Sciatic nerve (tissue), 2 donors: ENCODE results near the gene RAB6D. TPM values are rescaled to one million over a fixed set of nuclear protein-coding genes. Genes with fewer than 3 reads are reported as not detected.
"Not testable (repeated sequence)": the region's sequence is repeated elsewhere in the genome, so short reads cannot be mapped to it uniquely, and the experiment has no call there.

ENCODE experiments used
- ATAC-seq: fragments of 200-7000 bp; cut with Tn5 transposase; one replicate; pipeline ENCODE4 v1.9.1; 2020; ENCODE audit warnings: mild to moderate bottlenecking, moderate library complexity
- DNase-seq: peaks from one replicate; pipeline ENCODE4 v3.0.0-alpha.2; 2020; ENCODE audit warnings: low spot score
- intact Hi-C: fragments of 100-400 bp; cut with DNase I; formaldehyde crosslinking; loops from one replicate; pipeline ENCODE4 v1.14.2; 2022
- total RNA-seq: library from RNA; stranded (reverse); fragmentation: NEBNext Ultra II Directional; extraction: Animal tissue kit (Norgen Biotek cat#: 25700); gene quantifications from one replicate; pipeline ENCODE4 v1.2.1, GENCODE V29; 2021
- donor health status: DM: no; HTN: no; CAD: no.
- donor health status: DM: no; HTN: no; CAD: no.

The RAB6D gene
- total RNA-seq, 1 donor from 2014 or later: not detected

DNA sequence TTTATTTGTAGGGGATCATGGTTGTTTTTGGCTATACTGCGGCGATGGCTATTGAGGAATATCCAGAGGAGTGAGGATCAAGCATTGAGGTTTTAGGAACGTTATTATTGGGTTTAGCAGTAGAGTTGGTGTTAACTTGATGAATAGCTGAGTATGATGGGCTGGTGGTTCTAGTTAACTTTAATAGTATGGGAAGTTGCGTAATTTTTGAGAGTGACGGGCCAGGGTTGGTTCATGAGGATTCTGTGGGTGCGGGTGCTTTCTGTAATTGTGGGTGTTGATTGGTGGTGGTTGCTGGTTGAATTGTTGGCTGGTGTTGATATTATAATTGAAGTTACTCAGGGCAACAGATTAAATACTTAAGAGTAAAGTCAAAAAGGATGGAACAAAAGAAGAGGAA is 6.0 kb upstream of the RAB6D start:
- no peak for ATAC-seq
- no peak for DNase-seq
- intact Hi-C loops: no loop called here

DNA sequence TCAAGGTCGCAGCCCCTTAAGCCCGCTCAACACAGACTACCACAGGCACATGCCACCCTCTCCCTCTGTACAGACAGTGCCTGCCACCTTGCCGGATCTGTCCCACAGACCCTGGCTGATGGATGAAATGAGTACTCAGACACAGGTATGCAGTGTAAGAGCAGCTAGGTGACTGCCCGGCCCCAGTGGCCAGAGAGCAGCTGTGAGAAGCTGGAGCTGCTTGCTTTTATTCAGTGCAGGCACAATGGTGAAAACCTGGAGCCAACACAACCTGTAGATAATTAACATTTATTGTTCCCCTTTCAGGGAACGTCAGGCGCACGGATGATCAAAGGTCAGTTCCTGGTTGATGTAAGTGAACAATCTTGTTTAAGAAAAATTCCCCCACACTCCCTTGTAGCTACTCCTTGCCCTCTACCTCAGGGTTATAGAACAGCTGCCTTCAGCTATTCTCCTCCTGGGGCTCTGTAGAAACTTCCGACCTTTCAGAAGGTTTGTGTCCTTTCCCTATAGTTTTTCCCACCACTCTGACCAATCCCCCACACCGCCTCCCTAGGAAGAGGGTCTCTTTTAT is 4.6 kb upstream of the RAB6D start:
- intact Hi-C loops, DNase-seq, ATAC-seq: not testable (repeated sequence)

DNA sequence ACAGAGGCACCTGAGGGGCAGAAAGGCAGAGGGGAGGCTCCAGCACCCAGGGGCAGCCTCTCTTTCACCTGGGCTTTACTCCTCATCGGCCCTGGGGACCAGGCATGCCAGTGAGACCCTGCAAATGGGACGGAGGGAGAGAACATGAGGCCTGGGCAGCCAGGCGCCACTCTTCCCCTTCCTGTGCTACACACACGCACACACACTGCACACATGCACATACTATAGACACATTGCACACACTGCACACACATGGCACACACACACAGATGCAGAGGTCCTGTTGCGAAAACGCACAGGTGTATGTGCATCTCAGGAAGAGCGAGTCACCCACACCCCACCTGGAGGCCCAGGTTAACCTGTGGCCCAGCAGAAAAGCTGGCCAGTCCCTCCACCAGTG is 3.4 kb upstream of the RAB6D start:
- no peak for ATAC-seq
- intact Hi-C loops: no loop called here
- DNase-seq: no peak

DNA sequence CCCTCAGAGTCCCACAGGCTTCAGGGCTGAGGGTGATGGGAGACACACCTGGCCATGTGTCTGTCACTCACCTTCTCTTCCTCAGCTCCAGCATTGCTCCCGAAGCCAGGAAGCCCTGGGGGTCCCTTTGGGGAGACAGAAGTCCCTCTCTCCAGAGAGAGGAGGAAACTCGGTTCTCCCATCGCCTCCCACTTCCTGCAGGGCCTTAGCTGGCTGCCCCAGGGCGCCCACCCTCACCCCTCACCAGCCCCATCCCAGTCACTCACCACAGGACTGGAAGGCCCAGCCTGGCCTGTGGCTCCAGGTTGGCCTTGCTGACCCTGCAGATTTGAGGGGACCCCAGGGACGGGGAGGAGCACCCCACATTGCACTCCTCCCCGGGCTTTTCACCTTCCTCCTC is 2.7 kb upstream of the RAB6D start:
- DNase-seq (no peak), ATAC-seq (no peak)
- intact Hi-C loops: no loop called here

DNA sequence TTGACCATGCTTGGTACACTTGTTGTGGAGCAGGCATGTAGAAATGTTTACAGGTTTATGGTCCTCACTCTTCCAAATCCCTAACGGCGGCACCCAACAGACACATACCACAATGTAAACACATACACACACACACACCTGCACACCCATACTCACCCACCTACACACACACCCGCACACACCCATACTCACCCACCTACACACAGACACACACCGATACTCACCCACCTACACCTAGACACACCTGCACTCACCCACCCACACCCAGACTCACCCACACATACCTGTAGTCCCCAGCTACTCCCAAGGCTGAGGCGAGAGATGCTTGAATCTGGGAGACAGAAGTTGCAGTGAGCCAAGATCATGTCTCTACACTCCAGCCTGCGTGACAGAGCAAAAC is 1.5 kb upstream of the RAB6D start:
- no peak for ATAC-seq
- intact Hi-C loops: no loop called here
- DNase-seq: no peak

DNA sequence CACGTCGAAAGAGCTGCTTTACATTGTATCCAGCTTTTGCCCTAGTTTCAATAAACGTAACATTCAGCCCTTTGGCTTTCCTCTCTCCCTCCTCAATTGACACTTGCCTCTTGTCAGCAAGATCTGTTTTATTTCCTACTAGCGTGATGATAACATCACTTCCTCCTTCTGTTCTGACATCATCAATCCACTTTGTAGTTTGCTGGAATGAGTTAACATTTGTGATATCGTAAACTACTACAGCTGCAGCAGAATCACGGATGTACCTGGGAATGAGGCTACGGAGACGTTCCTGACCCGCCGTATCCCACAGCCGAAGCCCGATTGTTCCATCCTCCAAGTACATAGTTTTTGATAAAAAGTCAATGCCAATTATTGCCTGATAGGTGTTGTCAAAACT is 755 bp downstream of the RAB6D start:
- ATAC-seq, DNase-seq, intact Hi-C loops: not testable (repeated sequence)

DNA sequence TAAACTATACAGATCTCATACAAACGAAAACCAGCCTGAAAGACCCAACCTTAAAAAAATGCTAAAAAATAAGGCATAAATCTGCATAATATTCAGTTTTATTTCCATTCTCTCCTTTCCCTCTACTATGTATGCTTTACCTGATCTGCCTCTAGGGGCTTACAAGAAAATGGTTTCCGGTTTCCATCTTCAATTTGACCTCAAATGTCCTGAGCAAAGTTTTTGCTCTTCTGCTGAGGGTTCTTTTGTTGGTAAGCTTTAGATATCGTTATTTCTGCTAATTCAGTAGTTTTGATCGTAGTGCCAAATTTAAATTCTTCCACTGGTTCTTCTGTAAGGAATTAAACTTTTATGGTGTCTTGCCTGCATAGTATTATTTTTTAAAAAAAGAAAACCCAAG is 2.2 kb downstream of the RAB6D start:
- ATAC-seq, DNase-seq, intact Hi-C loops: not testable (repeated sequence)

DNA sequence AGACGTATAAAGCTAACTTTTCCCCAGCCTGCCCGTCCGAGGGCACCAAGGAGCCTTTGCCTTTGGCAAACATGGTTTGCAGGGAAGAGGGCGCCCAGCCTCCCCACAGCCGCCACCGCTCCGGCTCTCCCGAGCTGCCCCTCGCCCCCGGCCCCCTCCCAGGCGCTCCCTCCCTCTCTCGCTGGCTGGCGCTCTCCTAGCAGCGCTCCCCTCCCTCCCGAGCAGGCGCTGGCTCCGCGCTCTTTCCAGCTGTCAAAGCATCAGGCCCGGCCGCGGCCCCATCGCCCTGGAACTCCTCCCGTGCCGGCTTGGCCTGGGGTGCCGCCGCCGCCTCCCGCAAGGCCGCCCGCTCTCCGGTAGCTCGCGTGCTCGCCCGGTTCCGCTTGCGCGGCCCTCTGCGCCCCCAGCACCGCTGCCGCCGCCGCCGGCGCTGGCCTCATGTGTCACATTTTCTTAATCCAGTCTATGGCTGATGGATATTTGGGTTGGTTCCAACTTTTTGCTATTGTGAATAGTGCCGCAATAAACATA is 10.7 kb downstream of the RAB6D start:
- intact Hi-C loops, ATAC-seq, DNase-seq: not testable (repeated sequence)

DNA sequence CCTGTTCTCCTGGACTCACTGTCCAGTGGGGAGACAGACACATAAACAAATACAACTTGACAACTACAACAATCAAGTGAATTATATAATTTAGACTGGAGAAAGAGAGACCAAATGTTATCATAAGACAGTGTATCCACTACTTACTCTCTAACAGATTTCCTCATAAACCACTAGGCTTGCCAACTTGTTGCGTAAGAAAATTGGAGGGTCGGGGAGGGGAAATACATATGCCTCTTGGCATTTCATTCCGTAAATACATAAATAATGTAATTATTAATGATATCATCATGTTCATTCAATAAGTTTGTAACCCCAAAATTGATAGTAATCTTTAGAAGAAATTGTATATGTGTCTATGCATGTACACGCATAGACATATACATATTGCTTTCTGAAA is 14.9 kb downstream of the RAB6D start:
- ATAC-seq (no peak), DNase-seq (no peak)
- intact Hi-C loops: no loop called here

DNA sequence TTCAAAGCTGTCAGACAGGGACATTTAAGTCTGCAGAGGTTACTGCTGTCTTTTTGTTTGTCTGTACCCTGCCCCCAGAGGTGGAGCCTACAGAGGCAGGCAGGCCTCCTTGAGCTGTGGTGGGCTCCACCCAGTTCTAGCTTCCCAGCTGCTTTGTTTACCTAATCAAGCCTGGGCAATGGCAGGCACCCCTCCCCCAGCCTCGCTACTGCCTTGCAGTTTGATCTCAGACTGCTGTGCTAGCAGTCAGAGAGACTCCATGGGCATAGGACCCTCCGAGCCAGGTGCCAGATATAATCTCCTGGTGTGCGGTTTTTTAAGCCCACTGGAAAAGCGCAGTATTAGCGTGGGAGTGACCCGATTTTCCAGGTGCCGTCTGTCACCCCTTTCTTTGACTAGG is 16.9 kb downstream of the RAB6D start:
- ATAC-seq, DNase-seq, intact Hi-C loops: not testable (repeated sequence)

DNA sequence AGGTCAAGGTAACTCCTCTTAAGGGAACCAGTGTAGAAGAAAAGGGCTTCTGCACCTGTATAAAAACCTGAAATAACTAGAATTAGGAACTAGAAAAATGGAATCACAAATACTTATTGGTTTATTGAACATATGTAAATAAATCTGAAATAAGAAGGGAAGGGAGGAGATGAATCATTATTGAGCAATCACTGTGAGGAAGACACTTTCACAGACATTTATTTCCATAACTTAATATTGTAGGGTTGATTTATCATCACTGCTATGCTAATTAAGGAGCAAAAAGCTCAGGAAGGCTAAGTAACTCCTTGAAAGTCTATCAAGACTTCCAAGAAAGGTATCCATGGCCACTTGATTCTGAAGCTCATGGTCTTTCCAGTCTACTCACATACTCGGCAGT is 24.7 kb downstream of the RAB6D start:
- DNase-seq, intact Hi-C loops, ATAC-seq: not testable (repeated sequence)

DNA sequence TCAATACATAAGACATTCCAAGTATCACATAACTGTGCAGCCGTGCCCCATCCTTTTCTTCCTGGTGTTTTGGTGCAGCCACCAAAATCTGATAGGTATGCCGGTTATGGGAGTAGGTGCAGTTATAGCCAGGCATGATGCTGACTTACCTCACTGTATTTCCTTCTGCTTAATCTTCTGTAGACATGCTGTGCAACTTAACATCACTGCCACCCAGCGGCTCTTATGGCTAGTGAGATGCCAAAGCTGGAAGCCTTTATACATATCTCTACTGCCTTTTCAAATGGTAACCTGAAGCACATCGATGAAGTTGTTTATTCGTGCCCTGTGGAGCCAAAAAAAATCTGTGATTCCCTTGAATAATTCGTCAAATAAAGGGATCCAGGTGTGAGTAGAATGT is 28.6 kb downstream of the RAB6D start:
- intact Hi-C loops, ATAC-seq: not testable (repeated sequence)
- peak; percentile 60 for DNase-seq

DNA sequence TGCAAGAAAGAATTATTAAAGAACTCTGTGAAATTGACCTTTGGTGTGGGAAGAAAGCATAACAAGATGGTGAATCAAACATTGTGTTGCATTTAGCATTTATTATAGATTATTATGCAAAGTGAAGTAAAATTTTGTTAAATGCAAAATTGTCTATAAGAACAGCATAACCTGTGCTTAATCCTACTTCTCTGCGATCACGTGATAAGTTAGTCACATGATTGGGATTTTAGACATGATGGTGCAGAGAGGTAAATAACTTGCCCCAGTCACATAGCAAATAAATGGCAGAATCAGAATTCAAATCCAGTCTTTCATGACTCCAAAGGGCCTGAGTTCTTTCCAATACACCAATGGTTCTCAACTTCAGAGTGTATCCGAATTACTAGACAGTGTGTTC is 31.3 kb downstream of the RAB6D start:
- intact Hi-C loops, ATAC-seq, DNase-seq: not testable (repeated sequence)

DNA sequence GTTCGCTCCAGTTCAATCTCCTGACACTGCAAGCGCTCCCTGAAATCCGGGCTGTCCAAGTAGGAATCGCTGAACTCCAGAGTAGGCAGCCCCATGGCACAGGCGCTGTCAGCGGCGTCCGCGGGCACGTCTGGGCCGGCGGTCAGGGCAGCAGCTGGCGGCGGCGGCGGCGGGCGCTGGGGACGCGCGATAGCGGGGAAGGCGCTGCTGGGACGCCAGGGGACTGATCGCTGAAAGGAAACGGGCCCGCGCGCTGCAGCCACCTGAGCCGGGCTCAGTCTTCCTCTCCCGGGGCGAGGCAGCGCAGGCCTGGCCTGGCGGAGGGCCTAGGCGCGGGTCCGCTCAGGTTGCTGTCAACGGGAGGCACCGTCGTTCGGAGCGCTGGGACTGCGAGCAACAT is 33.0 kb downstream of the RAB6D start:
- intact Hi-C loops: not testable (repeated sequence)

DNA sequence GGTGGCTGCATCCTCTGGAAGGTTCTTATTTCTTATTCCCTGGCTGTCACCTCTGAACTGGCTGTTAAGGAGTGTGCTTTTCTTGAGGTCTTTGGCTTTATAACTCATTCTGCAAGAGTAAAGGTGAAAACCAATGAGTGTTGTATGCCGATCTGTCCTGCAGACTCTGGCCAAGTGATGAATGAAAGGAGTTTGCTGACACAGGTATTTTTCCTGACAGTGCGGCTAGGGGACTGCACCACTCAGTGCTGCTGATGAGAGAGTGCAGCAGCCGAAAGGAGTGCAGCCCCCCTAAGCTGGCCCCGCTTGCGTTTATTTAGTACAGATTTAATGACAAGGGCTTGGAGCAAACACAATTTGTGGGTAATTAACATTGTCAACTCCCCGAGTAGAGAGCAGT is 41.8 kb downstream of the RAB6D start:
- intact Hi-C loops: no loop called here
- ATAC-seq: no peak
- DNase-seq: no peak

More for the DNA sequence above, 33.0 kb downstream of the RAB6D start:
- ATAC-seq, DNase-seq: not testable (repeated sequence)

DNA sequence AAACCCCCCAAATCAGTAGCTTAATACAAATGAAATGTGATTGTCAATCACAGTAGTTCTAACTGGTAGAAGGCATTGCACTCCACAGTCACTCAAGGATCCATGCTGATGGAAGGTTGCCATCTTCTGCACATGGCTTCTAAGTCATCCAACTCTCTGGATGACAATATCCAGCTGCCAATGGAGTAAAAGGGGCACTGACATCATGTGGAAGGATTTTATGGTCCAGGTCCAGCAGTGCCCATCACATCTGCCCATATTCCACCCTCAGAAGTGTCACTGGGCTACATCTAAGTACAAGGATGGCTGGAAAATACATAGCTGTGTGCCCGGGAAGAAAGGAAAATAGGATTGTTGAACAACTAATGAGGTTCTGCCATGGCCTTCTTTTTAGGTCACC is 42.6 kb downstream of the RAB6D start:
- intact Hi-C loops, ATAC-seq, DNase-seq: not testable (repeated sequence)

DNA sequence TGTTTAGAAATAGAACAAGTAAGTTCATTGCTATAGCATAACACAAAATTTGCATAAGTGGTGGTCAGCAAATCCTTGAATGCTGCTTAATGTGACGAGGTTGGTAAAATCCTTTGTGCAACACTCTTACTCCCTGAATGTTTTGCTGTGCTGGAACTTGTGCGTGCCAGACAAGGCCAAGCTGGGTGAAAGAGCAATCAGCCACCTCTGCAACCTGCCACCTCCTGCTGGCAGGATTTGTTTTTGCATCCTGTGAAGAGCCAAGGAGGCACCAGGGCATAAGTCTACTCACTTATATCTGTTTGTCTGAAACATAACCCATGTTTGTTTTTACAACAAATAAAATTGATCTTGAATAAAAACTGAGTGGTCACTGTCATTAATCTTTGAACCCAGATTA is 53.0 kb downstream of the RAB6D start:
- intact Hi-C loops, ATAC-seq, DNase-seq: not testable (repeated sequence)
